HG03039 (cell line): Measurements from ENCODE around the gene EGFLAM.

ENCODE experiments used
- ATAC-seq: cut with Tn5 transposase; IDR thresholded peaks from one replicate; pipeline ENCODE4 v1.9.1; 2021; ENCODE audit warnings: mild to moderate bottlenecking, moderate library complexity; ENCODE audit not compliant: unreplicated experiment

EGFLAM gene

GRCh38 chr5:38371596-38371995, 113.2 kb downstream of the EGFLAM start:
- ATAC-seq, result no peak

GRCh38 chr5:38373743-38374142, 115.4 kb downstream of the EGFLAM start:
- no peak for ATAC-seq

- ATAC-seq, result no peak
These were observed 117.1 kb downstream of the EGFLAM start for GRCh38 chr5:38375423-38375822.

- no peak for ATAC-seq
These were observed 118.0 kb downstream of the EGFLAM start for GRCh38 chr5:38376404-38376803.

GRCh38 chr5:38378579-38378978, 120.2 kb downstream of the EGFLAM start:
- no peak for ATAC-seq

GRCh38 chr5:38379350-38379937, 121.1 kb downstream of the EGFLAM start:
- no peak for ATAC-seq

GRCh38 chr5:38380537-38380936, 122.2 kb downstream of the EGFLAM start:
- no peak for ATAC-seq

- no peak for ATAC-seq
These were observed 123.0 kb downstream of the EGFLAM start for GRCh38 chr5:38381361-38381760.

GRCh38 chr5:38382898-38383297, 124.5 kb downstream of the EGFLAM start:
- ATAC-seq, result peak; percentile 99

GRCh38 chr5:38383701-38384100, 125.3 kb downstream of the EGFLAM start:
- no peak for ATAC-seq

- no peak for ATAC-seq
These were observed 126.0 kb downstream of the EGFLAM start for GRCh38 chr5:38384396-38384795.

- no peak for ATAC-seq
These were observed 128.8 kb downstream of the EGFLAM start for GRCh38 chr5:38387161-38387560.

GRCh38 chr5:38393636-38394035, 135.3 kb downstream of the EGFLAM start:
- ATAC-seq, result no peak

- ATAC-seq, result no peak
These were observed 138.4 kb downstream of the EGFLAM start for GRCh38 chr5:38396766-38397165.

- ATAC-seq, result no peak
These were observed 142.0 kb downstream of the EGFLAM start for GRCh38 chr5:38400365-38400764.

GRCh38 chr5:38401145-38401544, 142.8 kb downstream of the EGFLAM start:
- ATAC-seq, result no peak

GRCh38 chr5:38403406-38403805, 145.0 kb downstream of the EGFLAM start:
- no peak for ATAC-seq

GRCh38 chr5:38403877-38404635, 145.7 kb downstream of the EGFLAM start:
- ATAC-seq, result no peak

- ATAC-seq, result no peak
These were observed 146.4 kb downstream of the EGFLAM start for GRCh38 chr5:38404667-38405276.

GRCh38 chr5:38408446-38409198, 150.3 kb downstream of the EGFLAM start:
- ATAC-seq, result no peak

- ATAC-seq, result no peak
These were observed 152.1 kb downstream of the EGFLAM start for GRCh38 chr5:38410304-38410990.
